AG04450 (cell line): ENCODE data around the gene TCEA2. TPM values are rescaled to one million over a fixed set of nuclear protein-coding genes. Genes with fewer than 3 reads are reported as not detected.

Source experiments
- CTCF ChIA-PET: fragments of 300-600, 350-600 bp; formaldehyde crosslinking; extraction: SDS; loops from one replicate; lab custom pipeline; 2022; ENCODE audit warnings: antibody characterized with exemption, inconsistent platforms; lab: Charles Lee
- POLR2A ChIA-PET: fragments of 350-600 bp; formaldehyde crosslinking; extraction: SDS; loops from one replicate; lab custom pipeline; 2021; ENCODE audit warnings: antibody characterized with exemption, inconsistent platforms; lab: Yijun Ruan, JAX
- DNase-seq: peaks from one replicate; pipeline ENCODE4 v3.0.0-alpha.2; 2011; ENCODE audit warnings: low read depth, low spot score
- H3K27ac ChIP-seq: one replicate; pipeline ENCODE4 v1.5.1; 2012; ENCODE audit warnings: low read depth, low read length, control low read depth
- H3K27me3 ChIP-seq: one replicate; pipeline ENCODE4 v1.6.0; 2012; ENCODE audit warnings: low read length; ENCODE audit not compliant: control insufficient read depth, insufficient read depth
- H3K4me3 ChIP-seq: 2 replicates; pipeline ENCODE4 v1.5.1; 2011; ENCODE audit warnings: mild to moderate bottlenecking, low read depth, low read length, control low read depth
- H3K9me3 ChIP-seq: 2 replicates; pipeline ENCODE4 v1.5.1; 2012; ENCODE audit warnings: low read length; ENCODE audit not compliant: control insufficient read depth, insufficient read depth
- CTCF ChIP-seq: IDR thresholded peaks from 2 replicates; pipeline ENCODE4 v1.5.1; 2011; ENCODE audit warnings: low read depth, low read length, control low read depth, inconsistent platforms
- polyA plus RNA-seq: library from polyadenylated mRNA; depleted of rRNA; stranded (reverse); fragments of >200 nt; gene quantifications from 2 replicates; pipeline ENCODE4 v1.2.3, GENCODE V29; 2011

The TCEA2 gene
- polyA plus RNA-seq, 1 experiment, result 12.8 TPM

GRCh38 chr20:64055396-64055892, 7.6 kb upstream of the TCEA2 start:
- POLR2A ChIA-PET, result no interaction called here
- Histone ChIP-seq H3K4me3 (no peak overlapping the region), H3K27me3 (peaks cover 33% of the 10 kb centered on the region), H3K9me3 (no peaks in the 10 kb centered on the region; the same call in 1 of the 2 replicates), H3K27ac (no peak overlapping the region)
- CTCF ChIA-PET, result no interaction called here
- no peak for TF ChIP-seq CTCF
- no peak for DNase-seq

- no peak for DNase-seq
- H3K27me3 ChIP-seq, result peaks cover 26% of the 10 kb centered on the region
- no peak for TF ChIP-seq CTCF
- no peak overlapping the region for H3K4me3 ChIP-seq
- CTCF ChIA-PET, result interaction anchor here (2.0 kb wide), 1 partner anchor 16 kb away, joined by 13 read pairs; no protein-coding TSS in a partner anchor
- POLR2A ChIA-PET, result no interaction called here
- H3K27ac ChIP-seq, result no peak overlapping the region
- H3K9me3 ChIP-seq, result no peaks in the 10 kb centered on the region; the same call in 1 of the 2 replicates
These were observed 6.9 kb upstream of the TCEA2 start for GRCh38 chr20:64055893-64056638.

GRCh38 chr20:64056639-64056888, 6.4 kb upstream of the TCEA2 start:
- no peak for TF ChIP-seq CTCF
- POLR2A ChIA-PET, result no interaction called here
- Histone ChIP-seq H3K9me3 (no peaks in the 10 kb centered on the region; the same call in 1 of the 2 replicates), H3K27ac (no peak overlapping the region), H3K4me3 (no peak overlapping the region), H3K27me3 (peaks cover 23% of the 10 kb centered on the region)
- DNase-seq, result no peak
- CTCF ChIA-PET, result interaction anchor here (2.0 kb wide), 1 partner anchor 17 kb away, joined by 13 read pairs; no protein-coding TSS in a partner anchor

GRCh38 chr20:64056889-64057627, 5.9 kb upstream of the TCEA2 start:
- TF ChIP-seq CTCF, result no peak

More at GRCh38 chr20:64056889-64057627, 5.9 kb upstream of the TCEA2 start:
- peaks cover 21% of the 10 kb centered on the region for H3K27me3 ChIP-seq
- CTCF ChIA-PET, result interaction anchor here (0.6 to 2.0 kb wide), 4 partner anchors 10 to 23 kb away, joined by 3 to 13 read pairs (median 4); partner anchors contain the start of genes OPRL1 and RGS19
- H3K27ac ChIP-seq, result no peak overlapping the region
- no peak for DNase-seq
- no peak overlapping the region for H3K4me3 ChIP-seq
- POLR2A ChIA-PET, result no interaction called here
- no peaks in the 10 kb centered on the region; the same call in 1 of the 2 replicates for H3K9me3 ChIP-seq
